HFF-Myc (cell line): ENCODE results near the gene UBE2D1.

Experiments
- DNase-seq: peaks from one replicate; pipeline ENCODE4 v3.0.0-alpha.2; 2011; ENCODE audit warnings: low read depth; ENCODE audit errors: extremely low read depth
- H3K4me3 ChIP-seq: replicated peaks from 2 replicates; pipeline ENCODE4 v1.5.1; 2011; ENCODE audit warnings: low read depth, mild to moderate bottlenecking, control low read depth, low read length
- CTCF ChIP-seq: IDR thresholded peaks from 2 replicates; pipeline ENCODE4 v1.5.1; 2012; ENCODE audit warnings: mild to moderate bottlenecking, low read depth, low read length, control low read depth; ENCODE audit errors: missing control alignments

Gene UBE2D1

DNA sequence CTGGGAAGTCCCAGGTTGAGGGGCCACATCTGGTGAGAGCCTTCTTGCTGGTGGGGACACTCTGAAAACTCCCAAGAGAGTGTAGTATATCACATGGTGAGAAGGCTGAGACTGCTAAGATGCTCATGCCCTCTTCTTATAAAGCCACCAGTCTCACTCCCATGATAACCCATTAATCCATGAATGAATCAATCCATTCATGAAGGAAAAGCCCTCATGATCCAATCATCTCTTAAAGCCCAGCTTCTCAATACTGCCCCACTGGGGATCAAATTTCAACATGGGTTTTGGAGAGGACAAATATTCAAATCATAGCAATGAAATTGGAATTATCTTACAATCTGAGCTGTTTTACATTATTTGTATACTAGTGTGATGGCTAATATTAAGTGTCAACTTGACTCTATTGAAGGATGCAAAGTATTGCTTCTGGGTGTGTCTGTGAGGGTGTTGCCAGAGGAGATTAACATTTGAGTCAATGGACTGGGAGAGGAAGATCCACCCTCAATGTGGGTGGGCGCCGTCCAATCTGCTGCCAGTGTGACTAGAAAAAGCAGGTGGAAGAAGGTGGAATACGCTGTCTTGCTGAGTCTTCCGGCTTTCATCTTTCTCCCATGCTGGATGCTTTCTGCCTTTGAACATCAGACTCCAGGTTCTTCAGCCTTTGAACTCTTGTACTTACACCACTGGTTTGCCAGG, 14.3 kb upstream of the UBE2D1 start:
- no peak for TF ChIP-seq CTCF
- no peak for DNase-seq

DNA sequence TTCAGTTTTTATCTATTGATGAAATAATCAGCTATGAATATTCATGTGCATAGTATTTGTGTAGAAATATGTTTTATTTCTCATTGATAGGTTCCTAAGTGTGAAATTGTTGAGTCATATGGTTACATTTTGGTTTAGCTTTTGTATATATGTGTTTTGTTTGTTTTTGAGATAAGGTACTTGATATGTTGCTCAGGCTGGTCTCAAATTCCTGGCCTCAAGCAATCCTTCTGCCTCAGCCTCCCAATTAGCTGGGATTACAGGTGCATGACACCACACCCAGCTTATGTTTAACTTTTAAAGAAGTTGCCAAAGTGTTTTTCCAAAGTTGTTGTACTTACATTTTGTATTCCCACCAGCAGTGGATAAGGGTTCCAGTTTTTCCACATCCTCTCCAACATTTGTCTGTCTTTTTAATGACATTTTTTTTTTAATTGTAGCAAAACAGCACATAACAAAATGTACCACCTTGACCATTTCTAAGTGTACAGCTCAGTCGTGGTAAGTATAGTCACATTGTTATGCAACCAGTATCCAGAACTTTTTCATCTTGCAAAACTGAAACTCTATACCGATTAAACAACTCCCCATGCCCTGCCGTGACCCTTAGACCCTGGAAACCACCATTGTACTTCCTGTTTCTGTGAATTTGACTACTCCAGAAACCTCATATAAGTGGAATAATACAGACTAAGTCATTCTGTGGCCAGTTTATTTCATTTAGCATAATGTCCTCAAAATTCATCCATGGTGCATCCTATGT, 12.6 kb upstream of the UBE2D1 start:
- no peak overlapping the region for H3K4me3 ChIP-seq
- no peak for TF ChIP-seq CTCF
- no peak for DNase-seq

More for the DNA sequence above, 14.3 kb upstream of the UBE2D1 start:
- H3K4me3 ChIP-seq: no peak overlapping the region

- H3K4me3 ChIP-seq: no peak overlapping the region
- no peak for TF ChIP-seq CTCF
- no peak for DNase-seq
These were observed 12.0 kb upstream of the UBE2D1 start for GRCh38 chr10:58322835-58323209.

DNA sequence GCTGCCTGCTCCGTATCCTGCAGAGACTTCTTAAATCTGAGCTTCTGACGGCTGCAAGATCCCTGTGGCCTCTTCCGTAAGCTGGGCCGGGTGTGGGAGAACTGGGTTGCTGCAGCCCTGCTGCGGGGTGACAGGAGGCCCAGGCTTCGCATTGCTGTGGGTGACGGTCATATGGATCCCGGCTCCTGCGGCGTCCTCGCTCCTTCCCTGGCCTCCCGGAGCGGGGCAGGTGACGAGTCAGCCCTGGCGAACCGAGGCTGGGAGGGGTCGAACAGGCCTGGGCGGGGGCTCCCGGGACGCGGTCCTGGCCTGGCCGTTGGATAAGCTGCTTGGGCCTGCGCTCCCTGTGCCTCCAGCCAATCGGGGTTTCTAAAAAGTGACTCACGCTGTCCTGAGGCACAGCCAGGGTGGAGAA, 7.8 kb upstream of the UBE2D1 start:
- TF ChIP-seq CTCF: no peak
- no peak for DNase-seq
- H3K4me3 ChIP-seq: no peak overlapping the region

DNA sequence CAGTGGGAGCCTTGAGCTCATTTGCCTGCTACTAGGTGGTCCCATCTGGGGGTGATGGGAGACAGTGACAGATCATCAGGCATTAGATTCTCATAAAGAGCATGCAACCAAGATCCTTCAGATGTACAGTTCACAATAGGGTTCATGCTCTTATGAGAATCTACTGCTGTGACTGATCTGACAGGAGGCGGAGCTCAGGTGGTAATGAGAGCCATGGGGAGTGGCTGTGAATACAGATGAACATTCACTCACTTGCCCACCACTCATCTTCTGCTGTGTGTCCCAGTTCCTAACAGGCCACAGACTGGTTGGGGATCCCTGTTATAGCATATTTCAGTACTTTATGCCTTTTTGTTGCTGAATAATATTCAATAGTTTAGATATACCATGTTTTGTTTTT, 6.6 kb upstream of the UBE2D1 start:
- TF ChIP-seq CTCF: no peak
- no peak for DNase-seq
- H3K4me3 ChIP-seq: no peak overlapping the region

DNA sequence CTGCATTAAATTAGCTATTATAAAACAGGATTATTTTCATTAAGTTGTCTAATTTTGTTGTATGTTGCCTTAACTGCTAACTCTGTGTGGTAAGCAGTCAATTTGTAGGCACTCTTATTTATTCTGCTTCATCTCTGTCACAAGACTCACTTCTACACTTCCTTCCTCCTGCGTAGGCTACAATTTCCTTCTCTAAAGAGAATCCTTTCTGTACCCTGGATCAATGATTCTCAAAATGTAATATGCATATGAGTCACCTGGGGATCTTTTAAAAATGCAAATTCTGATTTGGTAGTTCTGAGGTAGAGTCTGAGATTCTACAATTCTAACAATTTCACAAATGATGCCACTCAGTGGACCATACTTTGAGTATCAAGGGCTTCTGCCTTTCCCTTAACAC, 4.4 kb upstream of the UBE2D1 start:
- no peak for TF ChIP-seq CTCF
- DNase-seq: no peak

More for the DNA sequence above, 4.4 kb upstream of the UBE2D1 start:
- no peak overlapping the region for H3K4me3 ChIP-seq
